K562 treated with DMSO at 1 percent for 24 hours (cell line): ENCODE data around the gene TMEM233. TPM values are rescaled to one million over a fixed set of nuclear protein-coding genes. Genes with fewer than 3 reads are reported as not detected.

Source experiments
- total RNA-seq: library from RNA; unstranded; fragments of 300-600 nt; gene quantifications from 2 replicates; pipeline ENCODE4 v1.2.3, GENCODE V29; 2022; ENCODE audit warnings: low read depth; ENCODE audit not compliant: insufficient read depth

Gene TMEM233
- total RNA-seq = not detected in 2 replicates

GRCh38 chr12:119593578-119594398 lies at the start of gene TMEM233:
Gene TMEM233, plus strand, starts transcription at chr12:119593774. Its CDS starts 75 bp downstream, at chr12:119593849.

GRCh38 chr12:119667577-119668323 lies 74.2 kb downstream of the TMEM233 start, which contains the start of gene PRKAB1:
Gene PRKAB1, plus strand, starts transcription at chr12:119668133. Its CDS starts 112 bp downstream, at chr12:119668245.

Other genes with a start within 250 kb of the TMEM233 start
- 79.5 and 82.5 TPM in 2 replicates for gene PRKAB1, start 74.4 kb downstream of the TMEM233 start, total RNA-seq